ENCODE data around the gene ABCB10.

- TF ChIP-seq CTCF (IDR thresholded peaks at IDR 0.05), result no peak
- no peak for TF ChIP-seq POLR2AphosphoS5 (IDR thresholded peaks at IDR 0.05; ENCODE audit: low read depth, low read length)
- no peak for TF ChIP-seq TCF7L2 (IDR thresholded peaks at IDR 0.05; ENCODE audit: low read depth, low read length)
- no peak for TF ChIP-seq REST (IDR thresholded peaks at IDR 0.05; ENCODE audit: insufficient read depth in 1 of 2, low read depth in 2 of 2, low read length in 1 of 2)
Observed at GRCh38 chr1:229570305-229570704, 11.8 kb upstream of the ABCB10 start.
